ENCODE results near the gene ADAMTSL1.
"Not testable (repeated sequence)": the region's sequence is repeated elsewhere in the genome, so short reads cannot be mapped to it uniquely, and the experiment has no call there.

Gene ADAMTSL1

DNA sequence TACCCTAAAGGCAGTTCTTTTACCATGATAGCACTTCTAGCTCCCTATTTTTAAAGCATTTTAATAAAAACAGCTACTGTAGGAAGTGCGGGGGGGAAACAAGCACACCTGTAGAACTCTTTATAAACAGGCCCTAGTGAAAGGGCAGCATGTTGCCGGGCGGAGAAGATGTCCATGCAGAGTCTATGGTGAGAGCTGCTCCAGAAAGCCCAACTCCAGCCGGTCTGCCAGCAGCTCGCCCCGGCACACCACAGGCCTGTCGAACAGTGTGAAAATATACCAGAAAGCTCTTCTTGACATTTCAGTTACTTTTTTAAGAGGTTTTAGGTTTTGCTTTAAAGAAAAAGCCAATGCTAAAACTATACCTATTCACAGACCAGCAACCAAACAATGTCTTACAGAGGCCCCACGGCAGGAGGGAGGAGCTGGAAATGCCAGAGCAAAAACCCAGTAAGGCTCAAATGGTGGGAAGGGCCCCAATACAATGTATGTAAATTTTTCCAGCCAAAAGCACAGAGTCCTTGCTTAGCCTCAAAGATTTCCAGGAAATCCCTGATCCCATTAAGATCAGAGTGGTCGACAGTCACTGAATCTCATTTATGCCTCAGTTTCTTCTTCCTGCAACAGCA is 437.9 kb downstream of the ADAMTSL1 start:
- no peak for DNase-seq

DNA sequence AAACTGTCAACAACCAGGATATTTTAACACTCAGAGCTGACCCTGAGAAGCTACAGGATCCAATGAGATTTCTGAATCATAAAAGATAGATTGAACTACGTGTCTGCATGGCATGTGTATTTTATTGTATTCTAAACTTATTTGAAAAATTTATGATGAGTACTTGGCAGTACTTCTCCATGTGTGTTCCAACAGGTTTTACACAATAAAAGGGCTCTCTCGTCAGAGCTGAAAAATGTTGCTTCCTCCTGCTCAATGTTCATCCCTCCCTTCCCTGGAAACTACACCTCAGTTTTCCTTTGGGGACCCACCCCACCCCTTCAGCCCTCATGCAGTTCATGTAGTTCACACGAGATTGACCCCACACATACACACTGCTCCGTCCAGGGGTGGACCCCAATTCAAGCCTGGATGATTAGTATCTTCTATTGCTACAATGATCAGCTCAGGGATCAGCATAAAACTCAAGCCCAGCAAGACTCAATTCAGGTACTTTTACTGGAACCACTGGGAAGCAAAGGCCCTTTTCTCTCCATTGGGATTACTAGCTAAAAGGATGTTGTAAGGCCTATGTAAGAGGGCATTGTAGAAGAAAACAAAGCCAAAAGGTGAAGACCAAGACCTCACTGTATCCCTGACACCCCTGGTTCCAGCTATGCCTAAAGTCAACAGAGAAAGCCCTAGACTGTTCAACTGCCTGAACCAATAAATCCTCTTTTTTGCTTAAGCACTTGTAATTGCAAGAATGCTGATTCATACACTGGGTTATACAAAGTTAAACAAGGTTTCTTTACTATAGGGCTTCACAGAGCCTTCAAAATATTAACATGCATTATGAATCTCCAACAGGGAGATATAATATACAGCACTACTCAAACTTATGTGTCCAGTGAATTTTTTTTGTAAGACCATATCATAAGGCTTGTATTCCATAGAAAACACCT is 446.5 kb downstream of the ADAMTSL1 start:
- no peak for DNase-seq

DNA sequence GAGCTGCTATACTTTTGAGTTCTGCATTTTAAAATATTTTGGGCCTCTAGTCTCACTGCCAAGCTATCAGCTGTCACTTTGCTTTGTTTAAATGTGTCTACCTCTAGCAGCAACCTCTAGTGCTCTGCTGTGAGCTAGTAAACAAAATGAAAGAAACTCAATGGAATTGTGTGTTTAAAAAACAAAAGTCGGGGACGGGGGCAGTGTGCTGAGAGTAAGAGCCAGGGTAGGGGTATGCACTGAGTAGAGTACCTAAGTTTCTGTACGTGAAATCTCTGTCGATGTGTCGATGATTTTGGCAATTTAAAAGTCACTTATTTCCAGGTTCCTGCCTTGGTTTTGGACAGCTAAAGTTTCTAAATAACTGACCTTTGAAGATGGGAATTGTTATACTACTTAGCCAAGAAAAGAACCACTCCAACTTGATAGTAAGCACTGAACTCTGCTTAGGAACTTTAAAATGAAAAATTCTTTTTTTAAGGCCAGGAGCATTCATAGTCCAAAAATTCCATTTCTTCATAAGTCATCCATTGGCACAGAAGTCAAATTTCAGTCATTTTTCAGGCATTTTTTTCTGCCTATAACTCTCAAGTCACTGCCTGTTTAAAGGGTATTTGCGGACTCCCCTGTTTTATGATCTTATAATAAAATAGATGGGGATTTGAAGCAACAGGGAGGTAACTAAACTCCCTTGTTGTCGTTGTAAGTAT is 447.6 kb downstream of the ADAMTSL1 start:
- DNase-seq = no peak

DNA sequence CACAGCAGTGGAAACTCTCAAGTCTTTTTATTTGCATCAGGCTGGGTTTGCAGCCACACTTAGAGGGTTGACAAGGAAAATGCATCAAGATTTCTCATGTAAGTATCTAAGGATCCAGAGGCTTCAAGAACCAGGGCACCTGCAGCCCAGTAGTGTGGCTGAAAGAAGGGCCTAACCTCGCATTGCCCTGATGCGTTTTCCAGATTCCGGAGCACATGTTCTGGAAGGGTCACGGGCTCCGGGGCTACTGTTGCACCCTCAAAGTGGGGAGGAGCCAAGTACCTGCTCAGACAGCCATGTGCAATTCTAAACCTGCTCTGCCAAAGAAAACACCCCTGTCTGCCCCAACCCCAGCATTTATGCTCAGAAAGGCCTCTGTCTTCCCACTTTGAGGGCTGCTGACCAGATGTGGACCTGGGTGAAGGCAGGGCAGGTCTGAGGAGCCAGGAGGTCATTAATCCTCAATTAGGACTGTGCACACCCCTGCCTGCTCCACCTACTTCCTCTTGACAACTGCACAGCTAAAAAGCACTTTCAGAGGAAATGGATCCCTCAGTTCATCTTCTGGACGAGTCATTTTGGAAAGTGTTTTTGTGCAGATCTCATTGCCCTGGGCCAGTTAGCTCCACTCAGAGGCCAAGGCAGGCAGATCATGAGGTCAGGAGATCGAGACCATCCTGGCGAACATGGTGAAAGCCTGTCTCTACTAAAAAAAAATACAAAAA is 448.4 kb downstream of the ADAMTSL1 start:
- no peak for DNase-seq

DNA sequence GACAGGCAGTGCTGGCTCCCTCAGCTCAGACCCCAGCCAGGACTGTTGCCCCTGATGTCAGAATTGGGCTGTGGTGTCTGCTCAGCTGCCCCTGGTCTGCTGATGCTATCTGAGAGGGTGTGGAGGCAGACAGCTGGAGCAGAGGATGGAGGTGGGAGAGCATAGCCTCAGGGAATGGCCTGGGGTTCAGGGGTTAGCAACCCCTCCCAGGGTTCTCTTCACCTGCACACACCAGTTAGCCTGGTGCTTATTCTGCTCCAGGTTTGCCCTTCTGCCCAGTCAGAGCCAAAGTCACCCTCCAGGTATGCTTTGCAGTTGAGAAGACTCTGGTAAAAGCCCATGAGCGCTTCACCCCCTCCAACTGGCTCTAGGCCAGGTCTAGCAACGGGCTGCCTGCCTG is 449.2 kb downstream of the ADAMTSL1 start:
- DNase-seq = no peak

DNA sequence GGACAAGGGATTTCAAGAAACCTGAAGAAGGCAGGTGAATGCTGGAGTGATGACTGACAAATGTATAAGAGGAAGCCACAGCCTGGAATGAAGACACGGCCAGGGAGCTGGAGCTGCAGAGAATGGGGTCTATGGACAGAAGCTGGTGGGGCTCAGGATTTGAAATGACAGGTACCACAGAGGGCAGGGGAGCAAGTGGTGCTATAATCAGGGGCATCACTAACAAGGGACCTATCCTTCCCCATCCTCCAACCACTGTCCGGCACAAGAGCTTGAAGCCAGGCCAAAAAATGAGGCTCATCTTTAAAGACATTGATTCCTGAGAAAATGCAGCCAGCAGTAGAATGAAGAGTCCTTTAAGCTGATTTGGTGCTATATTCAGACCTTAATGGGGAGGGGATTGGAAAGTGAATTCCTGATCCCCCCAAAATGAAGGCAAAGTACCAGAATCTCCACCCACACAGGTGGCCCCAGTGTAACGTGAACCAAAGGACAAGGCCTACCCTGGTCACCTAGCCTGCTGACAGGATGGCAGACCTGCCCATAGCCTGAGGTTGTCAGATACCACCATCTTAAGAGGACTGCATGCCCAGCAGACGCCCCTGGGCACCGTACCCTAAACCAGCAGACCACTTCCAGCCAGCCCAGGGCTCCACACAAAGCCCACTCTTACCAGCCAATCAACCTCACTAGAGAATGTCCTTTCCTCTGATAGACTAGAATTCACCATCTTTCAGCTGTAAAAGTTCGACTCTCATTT is 449.9 kb downstream of the ADAMTSL1 start:
- DNase-seq = no peak

DNA sequence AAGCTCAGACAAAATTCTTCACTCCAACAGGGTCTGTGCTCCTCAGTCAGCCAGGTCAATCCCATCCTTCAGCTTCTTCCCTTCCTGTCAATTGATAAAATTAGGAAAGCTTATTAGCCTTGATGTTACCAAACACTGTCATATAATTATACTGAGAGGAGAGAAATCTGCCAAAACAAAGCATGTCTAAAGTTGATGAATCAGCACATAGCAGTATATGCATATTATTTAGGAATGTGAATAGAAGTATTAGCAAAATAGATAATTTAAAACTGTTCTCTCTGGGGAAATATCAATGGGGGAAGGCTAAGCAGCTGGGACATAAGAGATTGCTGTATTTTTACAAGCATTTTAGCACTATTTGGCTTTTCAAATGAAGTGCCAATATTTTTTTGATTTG is 451.9 kb downstream of the ADAMTSL1 start:
- DNase-seq = no peak

DNA sequence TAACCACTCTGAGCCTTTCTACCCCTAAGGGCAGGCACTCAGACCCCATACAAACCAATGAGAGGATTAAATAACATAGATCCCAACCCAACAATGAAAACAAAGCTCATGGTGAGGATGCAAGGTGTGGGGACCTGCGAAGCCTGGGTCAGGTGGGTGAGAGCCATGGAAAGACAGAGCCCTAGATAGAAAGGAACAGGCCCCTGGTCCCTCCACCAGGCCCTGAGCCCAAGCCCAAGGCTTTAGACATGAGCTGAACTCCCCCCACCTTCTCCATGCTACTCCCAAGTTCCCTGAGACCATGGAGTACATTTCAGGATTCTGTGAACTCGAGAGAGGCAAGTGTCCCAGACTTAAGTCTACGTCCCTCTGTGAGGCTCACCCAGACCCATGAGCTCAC is 452.6 kb downstream of the ADAMTSL1 start:
- DNase-seq = no peak

DNA sequence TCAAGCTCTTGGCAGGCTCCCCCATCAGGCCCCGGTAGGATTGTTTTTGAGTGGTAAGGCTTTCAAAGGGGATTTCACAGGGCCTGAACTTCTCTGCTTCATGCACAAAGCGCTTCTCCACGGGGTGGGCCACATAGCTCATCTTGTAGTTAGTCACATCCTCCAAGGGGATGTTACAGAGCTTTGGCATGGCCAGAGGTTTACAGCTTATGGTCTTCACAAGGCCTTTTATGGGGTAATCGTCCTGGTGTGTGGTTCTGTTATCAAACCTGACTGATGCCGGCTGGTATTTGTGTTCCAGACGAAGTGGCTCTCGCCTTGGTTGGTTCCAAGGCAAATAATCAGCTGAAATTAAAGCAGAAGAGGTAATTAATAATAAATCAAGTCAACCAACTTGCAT is 454.8 kb downstream of the ADAMTSL1 start:
- DNase-seq = no peak

DNA sequence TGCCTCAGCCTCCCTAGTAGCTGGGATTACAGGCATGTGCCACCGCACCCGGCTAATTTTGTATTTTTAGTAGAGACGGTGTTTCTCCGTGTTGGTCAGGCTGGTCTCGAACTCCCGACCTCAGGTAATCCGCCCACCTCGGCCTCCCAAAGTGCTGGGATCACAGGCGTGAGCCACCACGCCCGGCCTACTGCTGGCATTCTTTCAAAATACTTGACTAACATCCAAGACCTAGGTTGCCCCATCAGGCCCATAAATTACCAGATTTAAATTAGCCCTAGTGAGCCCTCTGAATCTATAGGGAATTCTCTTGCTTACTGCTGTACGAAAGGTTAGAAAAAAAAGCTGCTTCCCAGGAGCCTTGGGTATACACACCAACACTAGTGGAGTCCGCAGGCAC is 456.7 kb downstream of the ADAMTSL1 start:
- DNase-seq = not testable (repeated sequence)

DNA sequence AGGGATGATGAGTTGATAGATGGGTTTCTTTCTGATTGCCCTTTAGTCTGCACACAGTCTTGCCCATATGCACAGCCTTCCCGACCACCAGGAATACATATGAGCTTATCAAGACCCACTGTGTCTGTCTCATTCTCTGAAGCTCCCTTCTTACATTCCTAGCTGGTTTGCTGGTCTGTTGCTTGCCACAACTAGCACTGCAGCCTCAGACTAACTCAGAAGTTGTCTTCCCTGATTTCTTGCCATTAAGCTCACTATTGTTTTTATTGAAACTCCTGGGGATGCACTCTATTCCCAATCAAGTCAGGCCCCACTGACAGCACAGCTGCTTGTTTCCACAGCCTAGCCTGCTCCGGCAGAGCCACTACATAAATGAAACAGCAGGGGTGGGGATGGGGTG is 461.6 kb downstream of the ADAMTSL1 start:
- no peak for DNase-seq

DNA sequence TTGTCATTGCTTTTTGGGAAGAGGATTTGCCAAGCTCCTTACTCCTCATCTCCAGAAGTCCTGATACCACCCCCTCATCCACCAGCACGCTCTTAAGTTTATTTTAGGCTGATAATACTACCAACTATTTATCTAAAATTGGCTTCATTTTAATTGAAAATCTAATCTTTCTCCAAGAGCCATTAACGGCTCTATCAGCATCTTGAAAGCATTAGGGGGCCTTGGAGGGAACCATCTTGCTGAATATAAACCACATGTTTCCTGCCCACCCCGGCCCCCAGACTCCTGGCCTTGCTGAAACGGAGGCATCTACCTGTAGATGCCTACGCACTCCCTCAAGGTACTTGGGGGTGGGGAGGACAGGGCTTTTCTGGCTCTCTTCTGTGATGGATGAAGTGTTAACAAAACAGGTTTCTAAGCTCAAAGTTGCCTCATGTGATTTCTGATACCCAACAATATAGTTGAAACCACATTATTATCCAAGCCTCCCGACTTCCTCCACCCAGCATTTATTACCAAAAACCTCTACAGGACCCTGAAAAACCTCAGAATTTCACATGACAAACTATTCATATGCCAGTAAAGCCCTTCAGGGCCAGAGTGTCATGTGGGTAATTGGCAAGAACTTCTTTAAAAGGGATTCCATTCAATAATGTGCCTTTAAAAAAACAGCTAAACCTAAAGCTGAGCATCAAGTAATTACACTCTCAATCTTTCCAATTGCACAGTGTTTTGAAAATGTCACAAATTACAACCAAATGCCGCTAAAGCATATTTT is 462.3 kb downstream of the ADAMTSL1 start:
- no peak for DNase-seq

DNA sequence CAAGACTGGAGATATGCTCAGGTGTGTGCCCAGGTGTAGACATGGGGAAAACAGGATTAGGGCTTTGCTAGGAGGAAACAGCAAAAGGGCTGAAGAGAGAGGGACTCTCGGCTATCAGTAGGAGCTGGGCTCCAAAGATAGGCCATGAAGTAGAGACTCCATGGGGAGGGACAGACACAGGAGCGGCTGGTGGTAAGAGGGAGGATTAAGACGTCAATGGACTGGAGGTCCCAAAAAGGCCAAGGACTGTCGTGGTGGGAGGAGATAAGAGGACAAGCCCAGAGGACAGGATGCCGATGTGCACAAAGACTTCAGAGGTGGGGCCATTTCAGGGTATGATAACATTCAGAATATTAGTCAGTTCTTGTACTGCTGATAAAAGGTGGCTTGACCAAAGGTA is 466.0 kb downstream of the ADAMTSL1 start:
- DNase-seq = no peak

DNA sequence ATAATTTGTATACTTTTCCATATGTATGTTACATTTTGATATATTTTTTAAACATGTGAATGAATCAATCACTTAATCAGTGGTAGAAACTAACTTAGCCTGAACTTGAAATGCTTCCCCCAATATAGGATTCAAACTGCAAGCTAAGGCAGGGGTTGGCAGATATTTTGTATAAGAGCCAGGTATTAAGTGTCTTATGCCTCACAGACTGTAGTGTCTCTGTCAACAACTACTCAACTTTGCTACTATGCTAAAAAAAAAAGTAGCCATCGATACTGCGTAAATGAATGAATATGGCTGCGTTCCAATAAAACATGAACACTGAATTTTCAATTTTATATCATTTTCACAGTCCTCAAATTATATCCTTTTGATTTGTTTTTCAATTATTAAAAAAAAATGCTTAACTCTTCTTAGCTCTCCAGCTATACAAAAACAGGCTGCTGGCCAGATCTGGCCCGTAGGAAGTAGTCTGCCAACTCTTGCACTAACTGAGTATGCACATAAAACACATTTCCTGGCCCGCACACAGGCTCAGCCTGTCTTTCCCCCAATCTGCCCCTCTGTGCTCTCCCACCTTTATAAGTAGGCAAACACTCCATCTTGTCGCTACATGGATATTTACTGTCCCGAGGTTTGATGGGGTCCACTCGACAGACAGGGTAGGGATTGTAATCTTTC is 467.2 kb downstream of the ADAMTSL1 start:
- no peak for DNase-seq

DNA sequence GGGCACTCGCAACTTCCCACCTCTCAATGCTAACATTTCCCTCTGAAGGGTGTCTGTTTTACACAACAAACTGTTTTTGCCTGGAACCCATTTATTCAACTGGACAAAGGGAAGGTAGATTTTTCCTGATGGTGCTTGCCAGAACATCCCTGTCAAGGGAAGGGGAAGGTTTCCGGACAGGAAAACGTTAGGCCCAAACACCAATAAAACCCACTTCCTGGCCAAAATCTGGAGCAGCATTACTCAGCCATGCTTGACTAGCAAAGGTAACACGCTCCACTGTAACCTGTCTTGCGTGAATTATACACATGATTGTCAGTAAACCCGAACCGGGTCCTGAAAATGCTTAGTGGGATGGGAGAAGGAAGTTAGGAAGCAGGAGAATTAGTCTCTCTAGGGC is 468.8 kb downstream of the ADAMTSL1 start:
- DNase-seq = no peak

DNA sequence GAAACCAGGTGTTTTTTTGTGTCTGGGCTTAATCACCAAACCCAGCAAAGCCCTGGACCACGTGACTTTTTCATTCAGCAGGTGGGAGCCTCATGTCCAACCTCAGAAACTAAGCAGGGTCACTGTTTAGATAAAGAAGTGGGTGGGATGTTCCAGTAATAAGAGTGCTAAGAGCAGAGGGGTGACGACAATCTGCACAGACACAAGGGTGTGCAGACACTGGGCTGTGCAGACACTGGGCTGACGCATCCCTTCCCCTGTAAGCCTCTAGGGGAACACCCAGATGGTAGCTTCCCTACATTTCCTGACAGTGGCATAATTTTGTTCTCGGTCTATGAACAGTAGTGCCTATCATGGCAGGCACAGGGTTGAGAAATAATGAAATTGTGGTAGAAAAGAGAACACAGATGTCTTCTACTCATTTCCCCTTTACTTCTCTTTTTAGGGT is 474.0 kb downstream of the ADAMTSL1 start:
- no peak for DNase-seq

DNA sequence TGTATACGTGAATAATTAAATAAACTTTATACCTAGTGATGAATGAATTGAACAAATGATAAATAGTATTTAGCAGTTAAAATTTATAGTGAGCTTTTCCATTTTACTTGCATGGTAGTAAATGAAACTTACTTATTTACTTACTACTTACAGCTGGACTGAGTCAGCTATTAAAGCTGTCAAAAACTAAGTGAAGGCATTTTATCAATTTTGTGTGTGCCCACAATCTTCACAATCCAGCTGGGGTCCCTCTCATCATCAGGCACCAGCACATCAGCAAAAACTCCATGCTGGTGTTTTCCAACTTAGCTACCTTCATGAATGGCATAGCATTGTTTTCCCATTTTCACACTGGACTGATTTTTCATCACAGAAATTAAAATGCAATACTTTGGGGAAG is 478.0 kb downstream of the ADAMTSL1 start:
- no peak for DNase-seq

DNA sequence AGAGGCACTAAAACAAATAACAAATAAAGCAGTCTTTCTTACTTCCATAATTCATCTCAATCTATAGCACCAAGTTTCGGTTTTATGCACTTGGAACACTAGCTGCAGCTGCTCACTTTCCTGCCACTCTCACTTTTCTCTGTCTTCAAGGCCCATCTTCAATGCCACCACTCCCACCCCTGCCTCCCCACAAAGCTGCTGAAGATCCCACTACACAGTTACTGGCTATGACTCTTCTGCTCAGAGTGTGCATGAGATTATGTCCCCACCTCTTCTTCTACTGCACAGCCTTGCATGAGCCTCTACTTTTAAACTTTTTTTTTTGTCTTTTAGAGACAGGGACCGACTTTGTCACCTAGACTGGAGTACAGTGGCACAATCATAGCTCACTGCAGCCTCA is 481.7 kb downstream of the ADAMTSL1 start:
- no peak for DNase-seq
